NCI-H2196 treated with DMSO at 0.1 percent for 48 hours (cell line): ENCODE measurements around the gene GALNTL6.
"Not testable (repeated sequence)": the region's sequence is repeated elsewhere in the genome, so short reads cannot be mapped to it uniquely, and the experiment has no call there.

Source experiments
- DNase-seq: peaks from one replicate; lab custom pipeline; 2025; ENCODE audit not compliant: unreplicated experiment; lab: John Stamatoyannopoulos, UW

GALNTL6 gene

GRCh38 chr4:172369471-172369959 lies 556.3 kb downstream of the GALNTL6 start:
- DNase-seq, result no peak

- no peak for DNase-seq
Measured at GRCh38 chr4:172377486-172378140, 564.4 kb downstream of the GALNTL6 start.

DNA sequence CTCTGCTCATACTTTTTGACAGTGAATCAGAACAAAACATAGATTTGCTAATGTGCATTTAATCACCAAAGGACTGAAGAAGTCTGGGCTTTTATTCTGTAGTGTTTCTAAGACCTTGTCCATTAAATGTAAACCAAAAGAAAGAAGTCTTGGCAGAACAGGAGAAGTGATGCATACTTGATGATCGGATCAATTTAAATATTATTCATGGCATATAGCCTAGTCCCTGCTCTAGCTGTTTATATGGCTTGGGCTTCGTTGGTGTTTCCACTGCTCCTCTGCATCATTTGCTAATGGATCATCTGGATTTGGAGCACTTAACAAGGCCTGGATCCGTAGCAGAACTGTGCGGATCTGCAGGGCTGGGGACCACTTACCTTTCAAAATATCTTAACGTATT lies 566.6 kb downstream of the GALNTL6 start:
- DNase-seq, result no peak

- no peak for DNase-seq
Measured at GRCh38 chr4:172390331-172390730, 577.1 kb downstream of the GALNTL6 start.

GRCh38 chr4:172392741-172393140 lies 579.5 kb downstream of the GALNTL6 start:
- no peak for DNase-seq

DNA sequence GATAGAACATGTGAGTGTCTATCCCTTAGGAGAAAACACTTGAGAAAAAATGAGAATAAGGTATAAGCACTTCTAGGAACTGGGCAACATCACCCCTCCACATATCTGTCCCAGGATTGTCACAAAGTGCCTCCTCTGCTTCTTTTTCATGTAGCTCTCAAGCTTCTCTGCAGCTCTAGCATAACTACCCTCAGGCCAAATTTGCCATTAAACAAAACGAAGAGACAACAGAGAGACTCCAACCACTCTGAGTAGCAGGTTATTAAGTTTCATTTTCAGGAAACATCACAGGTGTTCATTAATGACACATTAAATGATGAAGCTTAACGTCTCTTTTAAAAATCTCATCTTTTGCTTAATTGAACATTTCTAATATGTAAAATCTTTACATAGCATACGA lies 580.0 kb downstream of the GALNTL6 start:
- no peak for DNase-seq

DNA sequence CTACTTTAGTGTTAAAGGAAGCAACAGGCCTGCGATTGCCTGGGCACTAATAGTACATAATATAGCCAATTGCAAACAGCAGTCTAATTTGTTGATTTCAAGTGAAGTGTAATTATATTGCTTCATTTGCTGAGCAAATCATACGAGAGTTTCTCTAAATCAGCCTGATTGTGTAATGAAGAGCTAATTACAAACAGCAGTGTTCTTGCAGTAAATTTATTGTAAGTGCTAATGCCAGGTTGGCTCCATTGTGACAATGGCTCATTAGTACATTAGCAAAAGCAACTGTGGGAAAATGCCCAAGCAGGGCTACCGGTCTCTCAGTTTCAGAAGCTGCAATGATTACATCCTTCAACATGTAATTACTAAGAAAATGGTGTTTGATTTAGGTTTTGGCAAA lies 591.5 kb downstream of the GALNTL6 start:
- no peak for DNase-seq

DNA sequence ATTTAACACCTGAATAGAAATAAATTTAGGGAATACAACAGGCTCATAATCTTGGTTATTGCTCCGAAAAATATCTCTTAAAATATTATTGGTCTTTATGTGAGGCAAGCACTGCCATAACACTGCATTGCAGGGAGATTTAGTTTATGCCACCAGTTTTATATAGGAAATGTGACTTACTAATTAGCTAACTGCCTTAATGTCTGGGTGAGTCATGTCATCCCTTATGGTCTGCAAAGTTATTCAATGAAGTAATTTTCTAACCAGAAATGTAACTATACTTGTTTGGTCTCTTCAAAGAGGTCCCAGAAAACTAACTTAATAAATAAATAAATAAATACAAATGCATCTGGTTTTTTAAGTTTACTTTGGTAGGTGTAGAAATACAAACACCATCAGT lies 597.2 kb downstream of the GALNTL6 start:
- no peak for DNase-seq

GRCh38 chr4:172411149-172411548 lies 597.9 kb downstream of the GALNTL6 start:
- no peak for DNase-seq

GRCh38 chr4:172412851-172413580 lies 599.8 kb downstream of the GALNTL6 start:
- no peak for DNase-seq

DNA sequence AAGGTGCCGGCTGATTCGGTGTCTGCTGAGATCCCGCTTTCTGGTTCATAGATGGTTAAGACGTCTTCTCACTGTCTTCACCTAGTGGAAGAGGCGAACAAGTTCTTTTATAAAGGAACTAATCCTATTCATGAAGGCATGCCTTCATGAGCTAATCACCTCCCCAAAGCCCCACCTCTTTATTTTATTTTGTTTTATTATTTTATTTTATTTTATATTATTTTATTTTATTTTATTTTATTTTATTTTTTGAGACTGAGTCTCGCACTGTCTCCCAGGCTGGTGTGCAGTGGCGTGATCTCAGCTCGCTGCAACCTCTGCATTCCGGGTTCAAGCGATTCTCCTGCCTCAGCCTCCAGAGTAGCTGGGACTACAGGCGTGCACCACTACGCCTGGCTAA lies 615.8 kb downstream of the GALNTL6 start:
- DNase-seq, result not testable (repeated sequence)

DNA sequence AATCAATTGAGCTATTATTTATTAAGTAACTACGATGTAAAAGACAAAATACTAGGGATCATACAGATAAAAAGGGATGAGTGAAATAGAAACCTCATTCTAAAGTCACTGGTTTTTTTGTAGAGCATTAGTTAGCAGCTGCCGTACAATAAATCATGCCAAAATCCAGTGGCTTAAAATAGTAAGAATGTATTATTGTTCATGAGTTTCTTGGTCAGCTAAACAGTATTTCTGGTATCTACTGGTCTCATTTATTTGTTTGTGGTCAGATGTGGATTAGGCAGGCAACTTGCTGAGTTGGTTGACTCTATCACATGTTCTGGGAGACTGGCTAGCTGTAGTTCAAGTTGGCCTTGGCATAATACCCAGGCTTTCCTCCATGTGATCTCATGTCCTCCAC lies 667.3 kb downstream of the GALNTL6 start:
- no peak for DNase-seq

DNA sequence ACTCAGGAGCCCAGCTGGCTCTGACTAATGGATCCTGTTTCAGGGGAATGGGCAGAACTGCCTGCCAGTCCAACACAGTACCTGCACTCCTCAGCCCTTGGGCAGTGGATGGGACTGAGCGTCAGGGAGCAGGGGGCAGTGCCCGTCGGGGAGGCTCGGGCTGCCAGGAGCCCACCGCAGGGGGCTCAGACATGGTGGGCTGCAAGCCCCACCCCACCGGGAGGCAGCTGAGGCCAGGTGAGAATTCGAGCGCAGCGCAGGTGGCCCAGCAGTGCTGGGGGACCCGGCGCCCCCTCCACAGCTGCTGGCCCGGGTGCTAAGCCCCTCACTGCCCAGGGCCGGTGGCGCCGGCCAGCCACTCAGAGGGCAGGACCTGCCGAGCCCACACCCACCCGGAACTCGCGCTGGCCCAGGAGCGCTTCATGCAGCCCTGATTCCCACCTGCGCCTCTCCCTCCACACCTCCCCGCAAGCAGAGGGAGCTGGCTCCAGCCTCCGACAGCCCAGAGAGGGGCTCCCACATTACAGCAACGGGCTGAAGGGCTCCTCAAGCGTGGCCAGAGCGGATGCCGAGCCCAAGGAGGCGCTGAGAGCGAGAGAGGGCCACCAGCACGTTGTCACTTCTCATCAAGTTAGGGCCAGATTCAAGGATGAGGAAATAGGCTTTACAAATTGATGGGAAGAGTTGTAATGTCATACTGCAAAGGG lies 668.8 kb downstream of the GALNTL6 start:
- no peak for DNase-seq

DNA sequence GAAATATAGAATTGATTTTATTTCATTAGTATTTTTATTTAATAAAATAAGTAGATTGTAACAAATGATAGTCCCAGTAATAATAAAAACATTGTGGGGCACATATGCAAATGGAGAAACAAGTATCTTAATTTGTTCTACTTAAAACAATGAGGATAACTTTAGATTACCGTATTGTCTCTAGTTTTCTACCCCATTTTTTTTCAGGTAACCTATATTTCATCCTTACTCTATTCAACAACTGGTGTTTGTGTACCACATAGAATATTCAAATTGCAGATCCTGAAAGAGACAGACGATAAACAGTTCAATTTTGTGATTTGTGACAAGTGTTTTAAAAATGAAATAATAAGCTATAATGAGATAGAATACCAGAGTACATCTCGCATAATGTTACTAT lies 671.8 kb downstream of the GALNTL6 start:
- DNase-seq, result no peak

DNA sequence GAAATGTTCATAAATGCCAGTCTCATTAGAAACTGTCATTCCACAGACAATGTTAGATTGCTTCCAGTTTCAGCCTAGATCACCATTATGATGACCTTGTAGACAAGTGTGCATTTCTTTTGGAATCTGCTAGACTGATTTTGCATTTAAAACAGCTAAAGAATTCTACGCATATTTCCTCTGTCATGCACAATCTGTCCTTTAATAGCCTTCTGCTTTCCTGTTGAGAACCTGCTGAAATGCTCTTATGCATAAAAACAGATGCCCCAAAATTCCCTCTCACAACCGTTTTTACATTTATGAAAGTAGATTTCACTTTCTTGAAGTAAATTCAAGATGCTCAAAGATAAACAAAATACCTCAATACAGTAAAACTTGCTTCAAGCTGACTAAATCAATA lies 673.3 kb downstream of the GALNTL6 start:
- DNase-seq, result no peak

- no peak for DNase-seq
Measured at GRCh38 chr4:172489861-172490260, 676.7 kb downstream of the GALNTL6 start.

GRCh38 chr4:172495769-172496168 lies 682.6 kb downstream of the GALNTL6 start:
- DNase-seq, result no peak

DNA sequence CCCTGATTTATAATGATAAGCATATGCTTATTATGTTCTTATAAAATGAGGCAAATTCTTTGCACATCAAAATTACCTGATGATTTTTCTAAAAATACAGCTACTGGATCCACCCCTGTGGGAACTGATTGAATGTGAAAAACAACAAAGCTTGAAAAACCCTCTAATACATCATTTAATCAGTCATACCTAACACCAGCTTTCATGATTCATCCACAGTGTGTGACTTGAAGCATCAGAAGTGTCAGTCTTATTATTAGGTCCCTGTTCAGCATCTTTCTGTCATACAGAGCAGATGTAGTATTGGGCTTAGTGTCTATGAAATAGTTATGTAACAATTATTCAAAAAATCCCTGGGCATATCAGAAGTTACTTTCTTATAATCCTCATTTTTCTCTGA lies 684.1 kb downstream of the GALNTL6 start:
- no peak for DNase-seq

GRCh38 chr4:172514011-172514410 lies 700.8 kb downstream of the GALNTL6 start:
- DNase-seq, result no peak

DNA sequence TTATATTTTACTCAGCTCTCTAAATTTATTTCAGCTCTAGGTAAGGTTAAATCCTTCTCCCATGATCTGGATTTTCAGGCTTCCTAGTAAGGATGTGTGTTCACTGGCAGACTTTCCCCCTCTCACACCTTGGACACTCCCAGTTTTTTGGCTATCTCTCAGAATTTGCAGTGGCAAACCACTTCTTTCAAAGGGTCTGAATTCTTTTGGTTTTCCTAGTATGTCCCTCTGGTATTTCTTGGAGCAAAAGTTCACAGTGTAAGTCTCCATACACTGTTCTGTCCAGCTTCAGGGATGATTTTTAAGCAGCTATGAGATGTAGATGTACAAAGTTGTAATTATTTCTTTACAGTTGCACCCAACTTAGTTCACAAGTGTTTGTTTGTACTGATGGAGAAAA lies 701.6 kb downstream of the GALNTL6 start:
- no peak for DNase-seq

- no peak for DNase-seq
Measured at GRCh38 chr4:172515266-172515879, 702.2 kb downstream of the GALNTL6 start.

DNA sequence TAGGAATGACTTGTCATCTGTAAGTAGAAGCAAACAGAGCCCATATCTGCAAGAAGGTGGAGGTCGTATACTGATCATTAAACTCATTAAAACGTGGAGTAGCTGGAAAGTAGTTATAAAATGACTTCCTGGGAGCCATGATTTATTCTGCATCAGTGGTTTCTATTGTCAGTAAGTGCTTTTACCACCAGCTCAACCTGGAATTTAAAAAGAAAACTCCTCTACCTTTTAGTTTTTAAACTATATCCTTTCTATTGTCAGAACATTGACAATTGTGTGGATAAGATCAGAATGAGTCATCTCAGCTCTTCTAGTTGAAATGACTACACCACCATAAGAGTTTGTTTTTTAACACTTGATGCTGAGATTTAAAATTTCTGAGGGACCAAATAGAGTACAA lies 704.2 kb downstream of the GALNTL6 start:
- no peak for DNase-seq
